DND-41 (cell line): ENCODE measurements around the gene EEF1AKMT1.

Experiments used
- ATAC-seq: fragments of 200-7000 bp; cut with Tn5 transposase; 3 replicates; pipeline ENCODE4 v1.9.1; 2021; ENCODE audit warnings: low read depth; ENCODE audit not compliant: insufficient read depth
- DNase-seq: peaks from one replicate; pipeline ENCODE4 v3.0.0-alpha.2; 2020
- H2AFZ ChIP-seq: 2 replicates; pipeline ENCODE4 v1.6.0; 2012; ENCODE audit warnings: low read depth, low read length
- H3K27ac ChIP-seq: 2 replicates; pipeline ENCODE4 v1.5.1; 2012; ENCODE audit warnings: low read length, inconsistent platforms
- H3K27me3 ChIP-seq: fragments of 200-600 bp; sonication (generic); 2 replicates; pipeline ENCODE4 v1.6.0; 2012; ENCODE audit warnings: low read length, mild to moderate bottlenecking, inconsistent platforms; ENCODE audit not compliant: insufficient read depth, poor library complexity
- H3K36me3 ChIP-seq: 2 replicates; pipeline ENCODE4 v1.5.1; 2012; ENCODE audit warnings: low read length, inconsistent platforms; ENCODE audit not compliant: insufficient read depth
- H3K4me1 ChIP-seq: 2 replicates; pipeline ENCODE4 v1.5.1; 2012; ENCODE audit warnings: mild to moderate bottlenecking, low read length; ENCODE audit not compliant: insufficient read depth
- H3K4me2 ChIP-seq: 2 replicates; pipeline ENCODE4 v1.6.0; 2012; ENCODE audit warnings: mild to moderate bottlenecking, moderate library complexity, low read length, inconsistent platforms; ENCODE audit not compliant: insufficient read depth
- H3K4me3 ChIP-seq, 2 experiments: fragments of 200-600 bp in 1 of 2; shearing (Covaris generic) in 1 of 2; 2 replicates each; pipeline ENCODE4 v1.5.1; 2012 to 2016; ENCODE audit warnings: inconsistent platforms in 2 of 2, low read length in 2 of 2, mild to moderate bottlenecking in 2 of 2, low read depth in 1 of 2, moderate library complexity in 1 of 2
- H3K79me2 ChIP-seq: 2 replicates; pipeline ENCODE4 v1.6.0; 2012; ENCODE audit warnings: low read length, inconsistent platforms; ENCODE audit not compliant: insufficient read depth
- H3K9ac ChIP-seq: 2 replicates; pipeline ENCODE4 v1.6.0; 2012; ENCODE audit warnings: low read depth, mild to moderate bottlenecking, inconsistent platforms, low read length, moderate library complexity
- H3K9me3 ChIP-seq: 2 replicates; pipeline ENCODE4 v1.5.1; 2012; ENCODE audit warnings: low read length, moderate library complexity, mild to moderate bottlenecking, inconsistent platforms; ENCODE audit not compliant: insufficient read depth, severe bottlenecking
- H4K20me1 ChIP-seq: 2 replicates; pipeline ENCODE4 v1.6.0; 2012; ENCODE audit warnings: low read length; ENCODE audit not compliant: insufficient read depth
- EZH2 ChIP-seq: IDR thresholded peaks from 3 replicates; pipeline ENCODE4 v1.6.1; 2012; ENCODE audit warnings: borderline replicate concordance, low read depth, mild to moderate bottlenecking, moderate library complexity, low read length, inconsistent platforms; ENCODE audit not compliant: severe bottlenecking
- TF ChIP-seq, protein P1 (sequence below): IDR thresholded peaks from 2 replicates; pipeline ENCODE4 v1.5.1; 2012; ENCODE audit warnings: borderline replicate concordance, low read length, moderate library complexity, mild to moderate bottlenecking; ENCODE audit not compliant: poor library complexity, severe bottlenecking; ENCODE audit errors: extremely low read depth

The EEF1AKMT1 gene

DNA sequence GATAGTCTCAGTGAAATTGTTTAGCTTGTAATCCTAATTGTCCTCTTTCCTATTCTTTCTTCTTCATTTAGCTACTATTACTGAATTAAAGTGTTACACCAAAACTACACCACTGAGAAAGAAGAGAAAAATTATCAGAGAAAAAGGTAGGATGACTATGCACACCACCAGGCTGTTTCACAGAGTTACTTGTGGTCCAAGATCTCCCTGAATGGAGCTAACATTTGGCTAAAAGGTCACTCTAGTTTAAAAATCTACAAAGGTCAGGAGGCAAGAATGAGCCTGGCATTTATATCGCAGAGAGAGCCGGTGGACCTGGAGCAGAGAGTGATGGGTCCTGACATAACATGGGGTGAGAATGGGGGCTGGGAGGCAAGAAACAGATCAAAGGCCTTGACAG lies 37.0 kb upstream of the EEF1AKMT1 start:
- Histone ChIP-seq H3K4me3 (no peak overlapping the region), H3K4me1 (no peaks in the 10 kb centered on the region), H4K20me1 (no peaks in the 10 kb centered on the region), H3K9me3 (no peaks in the 10 kb centered on the region), H3K27me3 (no peaks in the 10 kb centered on the region), H3K79me2 (peaks cover 3% of the 10 kb centered on the region; the same call in 1 of the 2 replicates), H2AFZ (no peak overlapping the region), H3K4me2 (no peak overlapping the region), H3K9ac (no peak overlapping the region), H3K36me3 (peaks cover 40% of the 10 kb centered on the region), H3K27ac (no peak overlapping the region)
- DNase-seq (no peak), ATAC-seq (no peak)
- TF ChIP-seq EZH2: no peak
- TF ChIP-seq, protein P1, sequence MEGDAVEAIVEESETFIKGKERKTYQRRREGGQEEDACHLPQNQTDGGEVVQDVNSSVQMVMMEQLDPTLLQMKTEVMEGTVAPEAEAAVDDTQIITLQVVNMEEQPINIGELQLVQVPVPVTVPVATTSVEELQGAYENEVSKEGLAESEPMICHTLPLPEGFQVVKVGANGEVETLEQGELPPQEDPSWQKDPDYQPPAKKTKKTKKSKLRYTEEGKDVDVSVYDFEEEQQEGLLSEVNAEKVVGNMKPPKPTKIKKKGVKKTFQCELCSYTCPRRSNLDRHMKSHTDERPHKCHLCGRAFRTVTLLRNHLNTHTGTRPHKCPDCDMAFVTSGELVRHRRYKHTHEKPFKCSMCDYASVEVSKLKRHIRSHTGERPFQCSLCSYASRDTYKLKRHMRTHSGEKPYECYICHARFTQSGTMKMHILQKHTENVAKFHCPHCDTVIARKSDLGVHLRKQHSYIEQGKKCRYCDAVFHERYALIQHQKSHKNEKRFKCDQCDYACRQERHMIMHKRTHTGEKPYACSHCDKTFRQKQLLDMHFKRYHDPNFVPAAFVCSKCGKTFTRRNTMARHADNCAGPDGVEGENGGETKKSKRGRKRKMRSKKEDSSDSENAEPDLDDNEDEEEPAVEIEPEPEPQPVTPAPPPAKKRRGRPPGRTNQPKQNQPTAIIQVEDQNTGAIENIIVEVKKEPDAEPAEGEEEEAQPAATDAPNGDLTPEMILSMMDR: no peak

DNA sequence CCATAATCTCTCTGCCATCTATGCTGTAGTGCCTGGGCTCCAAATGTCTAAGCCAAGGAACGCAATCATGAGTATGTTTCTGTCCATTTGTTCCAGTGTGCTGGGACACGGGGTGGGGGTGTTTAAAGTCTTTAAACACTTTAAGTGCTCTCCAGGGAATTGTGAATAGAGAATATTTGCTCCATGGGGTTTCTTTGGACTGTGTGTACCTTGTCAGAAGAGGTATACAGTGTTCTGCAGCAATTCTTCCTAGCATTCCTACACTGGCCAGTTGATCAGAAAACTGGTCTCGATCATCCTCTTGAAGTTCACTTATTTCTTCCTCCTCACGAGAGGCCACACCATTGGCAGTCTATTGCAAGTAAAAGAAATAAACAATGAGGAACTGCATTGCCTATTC lies 35.1 kb upstream of the EEF1AKMT1 start:
- no peaks in the 10 kb centered on the region for H4K20me1 ChIP-seq
- H3K4me1 ChIP-seq: no peaks in the 10 kb centered on the region
- ATAC-seq (no peak), DNase-seq (no peak)
- H3K27me3 ChIP-seq: no peaks in the 10 kb centered on the region
- H3K9ac ChIP-seq: no peak overlapping the region
- H3K79me2 ChIP-seq: no peaks in the 10 kb centered on the region
- TF ChIP-seq EZH2: no peak
- TF ChIP-seq, protein P1: no peak
- H3K4me3 ChIP-seq: no peak overlapping the region
- no peak overlapping the region for H2AFZ ChIP-seq
- no peak overlapping the region for H3K27ac ChIP-seq
- H3K9me3 ChIP-seq: no peaks in the 10 kb centered on the region
- H3K36me3 ChIP-seq: peaks cover 31% of the 10 kb centered on the region
- no peak overlapping the region for H3K4me2 ChIP-seq

DNA sequence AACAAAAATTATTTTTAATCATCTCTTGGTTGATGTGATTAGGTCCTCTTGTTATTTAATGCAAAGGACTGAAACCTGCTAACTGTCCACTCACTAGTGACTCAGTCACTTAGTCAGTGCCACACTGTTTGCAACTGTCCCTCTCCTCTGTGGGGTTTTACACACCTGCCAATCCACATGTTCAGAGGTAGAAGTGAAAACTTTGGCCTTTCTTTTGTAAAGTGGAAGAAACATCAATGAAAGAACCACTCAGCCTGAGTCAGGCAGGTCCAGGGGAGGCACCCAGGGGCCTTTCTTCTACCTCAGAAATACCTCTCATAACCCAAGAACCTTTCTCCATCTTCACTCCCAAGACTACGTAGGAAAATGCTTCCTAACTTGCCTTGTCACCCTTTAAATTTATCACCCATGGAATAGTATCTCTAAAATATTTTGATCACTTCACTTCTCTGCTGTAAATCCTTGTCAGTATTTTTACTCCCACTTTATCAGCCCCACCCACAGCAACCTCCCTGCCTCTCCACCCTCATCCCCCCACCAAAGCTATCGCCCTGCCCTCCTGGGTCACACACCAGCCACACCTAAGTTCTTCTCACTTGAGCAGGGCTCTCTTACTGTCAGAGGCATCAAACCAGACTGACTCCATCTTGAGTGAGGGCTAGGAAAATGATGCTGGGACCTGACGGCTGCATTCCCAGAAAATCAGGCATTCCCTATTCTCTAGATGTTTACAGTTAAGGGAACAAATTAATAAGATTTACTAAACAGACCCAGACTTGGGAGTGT lies 29.6 kb upstream of the EEF1AKMT1 start:
- Histone ChIP-seq H3K79me2 (no peaks in the 10 kb centered on the region), H4K20me1 (no peaks in the 10 kb centered on the region), H3K9ac (no peak overlapping the region), H3K27me3 (no peaks in the 10 kb centered on the region), H3K4me1 (no peaks in the 10 kb centered on the region), H3K4me2 (no peak overlapping the region), H3K27ac (no peak overlapping the region), H3K4me3 (no peak overlapping the region), H3K9me3 (no peaks in the 10 kb centered on the region), H2AFZ (no peak overlapping the region), H3K36me3 (peaks cover 56% of the 10 kb centered on the region)
- DNase-seq (no peak), ATAC-seq (no peak)
- TF ChIP-seq EZH2: no peak
- TF ChIP-seq, protein P1: no peak

GRCh38 chr13:20801707-20802106 lies 27.9 kb upstream of the EEF1AKMT1 start:
- Histone ChIP-seq H3K9me3 (no peaks in the 10 kb centered on the region), H3K9ac (no peak overlapping the region), H3K36me3 (peaks cover 55% of the 10 kb centered on the region), H2AFZ (no peak overlapping the region), H3K27me3 (no peaks in the 10 kb centered on the region), H3K27ac (no peak overlapping the region), H3K4me1 (no peaks in the 10 kb centered on the region), H3K79me2 (no peaks in the 10 kb centered on the region), H4K20me1 (no peaks in the 10 kb centered on the region), H3K4me3 (no peak overlapping the region), H3K4me2 (no peak overlapping the region)
- no peak for DNase-seq
- ATAC-seq: no peak
- TF ChIP-seq EZH2: no peak
- TF ChIP-seq, protein P1: no peak
